IPS-11a (cell line): ENCODE results near the gene NEUROD4.
A peak's percentile ranks its signal among the peaks of the same experiment; 100 is the strongest.
"Not testable (repeated sequence)": the region's sequence is repeated elsewhere in the genome, so short reads cannot be mapped to it uniquely, and the experiment has no call there.

ENCODE experiments used
- H3K4me3 ChIP-seq: one replicate; pipeline ENCODE4 v1.5.1; 2013; ENCODE audit warnings: low read depth, low read length, control low read depth

NEUROD4 gene

DNA sequence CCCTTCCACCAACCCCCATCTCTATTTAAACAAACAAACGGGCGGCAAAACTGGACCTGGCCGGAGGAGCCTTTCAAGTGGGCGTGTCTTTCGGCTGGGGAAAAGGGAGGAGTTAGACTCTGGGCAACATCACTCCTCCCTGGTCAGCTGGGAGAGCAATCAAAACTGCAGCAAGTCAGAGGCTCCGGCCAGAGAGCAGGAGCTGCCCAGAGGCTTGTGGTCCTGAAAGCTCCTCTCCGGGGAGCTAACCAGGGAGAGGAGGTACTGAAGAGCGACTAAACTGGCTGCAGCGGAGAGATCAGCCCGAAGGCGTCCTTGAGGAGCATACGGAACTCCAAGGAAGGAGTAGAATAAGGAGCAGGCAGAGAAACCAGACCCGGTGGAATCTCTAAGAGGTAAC is at the start of gene NEUROD4:
TSS of gene NEUROD4 (plus strand) at position 191 of the 400 bp plus-strand sequence. CDS start 6,466 bp downstream, outside the sequence.
- peak within 1 kb of the TSS; percentile 22 for H3K4me3 ChIP-seq

- no peak overlapping the region for H3K4me3 ChIP-seq
These were observed 49.0 kb upstream of the NEUROD4 start for GRCh38 chr12:54970741-54971140.

GRCh38 chr12:54973556-54973955 is 46.2 kb upstream of the NEUROD4 start:
- no peak overlapping the region for H3K4me3 ChIP-seq

GRCh38 chr12:54974279-54974678 is 45.5 kb upstream of the NEUROD4 start:
- H3K4me3 ChIP-seq, result no peak overlapping the region

DNA sequence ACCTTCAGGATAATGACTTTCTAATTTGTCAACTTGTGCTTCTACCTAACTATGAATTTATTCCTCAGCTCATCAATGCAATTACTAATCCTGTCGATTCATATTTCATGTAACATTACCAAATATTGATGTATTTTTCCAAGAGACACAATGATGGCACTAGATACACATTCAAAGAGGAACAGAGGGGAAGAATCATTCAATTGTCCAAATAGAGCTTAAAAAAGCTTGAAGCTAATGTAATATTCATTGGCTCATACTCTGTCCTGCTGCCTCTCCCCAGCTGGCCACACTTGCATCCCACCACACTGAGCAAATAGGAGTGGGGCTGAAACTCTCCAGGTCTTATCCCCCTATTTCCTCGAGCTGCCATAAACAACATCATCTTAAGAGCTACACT is 44.5 kb upstream of the NEUROD4 start:
- H3K4me3 ChIP-seq, result no peak overlapping the region

- H3K4me3 ChIP-seq, result no peak overlapping the region
These were observed 43.9 kb upstream of the NEUROD4 start for GRCh38 chr12:54975875-54976274.

- no peak overlapping the region for H3K4me3 ChIP-seq
These were observed 42.6 kb upstream of the NEUROD4 start for GRCh38 chr12:54977155-54977554.

GRCh38 chr12:54977857-54978256 is 41.9 kb upstream of the NEUROD4 start:
- no peak overlapping the region for H3K4me3 ChIP-seq

DNA sequence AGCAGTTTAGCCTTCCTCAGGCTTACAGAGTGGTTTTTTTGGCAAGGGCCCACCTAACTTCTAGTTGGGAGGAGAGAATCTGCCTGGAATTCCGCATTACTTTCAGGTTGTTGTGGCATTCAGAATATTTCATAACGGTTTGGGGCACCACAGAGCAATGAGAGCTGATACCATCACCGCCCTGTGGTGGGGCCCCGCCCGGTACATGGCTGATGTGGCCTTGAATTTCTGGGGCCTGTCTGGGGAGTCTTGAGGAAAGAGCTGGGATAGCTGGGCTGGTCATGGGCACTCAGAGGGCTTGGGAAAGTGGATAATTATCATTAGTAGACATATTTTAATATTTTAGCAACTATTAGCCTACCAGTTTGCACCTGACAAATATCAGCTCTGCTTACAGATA is 39.4 kb upstream of the NEUROD4 start:
- H3K4me3 ChIP-seq, result no peak overlapping the region

GRCh38 chr12:54981796-54982195 is 38.0 kb upstream of the NEUROD4 start:
- no peak overlapping the region for H3K4me3 ChIP-seq

GRCh38 chr12:54983536-54984101 is 36.2 kb upstream of the NEUROD4 start:
- H3K4me3 ChIP-seq, result no peak overlapping the region

DNA sequence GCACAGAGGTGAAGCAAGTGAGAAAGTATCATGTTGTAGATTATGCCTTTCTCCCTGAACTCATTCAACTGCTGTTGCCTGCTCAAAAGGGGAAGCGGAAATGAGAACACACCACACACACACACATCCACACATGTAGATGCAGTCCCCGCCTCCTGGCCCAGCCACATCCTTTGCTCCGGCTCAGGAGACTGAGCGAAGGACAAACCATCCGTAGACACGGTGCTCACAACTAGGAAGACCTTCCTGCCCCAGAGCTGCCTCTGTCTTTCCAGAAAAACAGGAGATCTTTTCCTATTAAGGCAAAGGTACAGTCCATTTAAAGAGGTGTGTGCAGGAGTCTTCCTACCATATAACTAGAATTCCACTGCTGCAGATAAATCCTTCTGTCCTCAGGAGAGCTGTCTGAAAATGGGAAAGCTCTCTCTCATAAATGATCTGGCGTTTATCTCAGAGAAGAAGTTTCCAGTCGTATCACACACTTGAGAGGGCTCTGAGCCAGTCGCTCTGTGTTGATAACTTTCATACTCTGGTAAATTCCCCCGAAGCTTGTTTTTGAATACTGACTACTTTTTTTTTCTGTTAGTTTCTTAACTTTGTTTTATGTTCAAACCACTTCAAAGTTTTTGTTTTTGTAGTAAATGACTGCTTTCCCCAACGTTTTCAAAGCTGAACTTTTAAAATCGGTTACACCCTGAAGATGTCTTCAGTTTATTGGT is 35.0 kb upstream of the NEUROD4 start, which contains the start of gene TESPA1:
TSS of gene TESPA1 (minus strand) at position 105 of the 719 bp plus-strand sequence. CDS start 10,200 bp downstream, outside the sequence.
- no peak within 1 kb of the TSS for H3K4me3 ChIP-seq

DNA sequence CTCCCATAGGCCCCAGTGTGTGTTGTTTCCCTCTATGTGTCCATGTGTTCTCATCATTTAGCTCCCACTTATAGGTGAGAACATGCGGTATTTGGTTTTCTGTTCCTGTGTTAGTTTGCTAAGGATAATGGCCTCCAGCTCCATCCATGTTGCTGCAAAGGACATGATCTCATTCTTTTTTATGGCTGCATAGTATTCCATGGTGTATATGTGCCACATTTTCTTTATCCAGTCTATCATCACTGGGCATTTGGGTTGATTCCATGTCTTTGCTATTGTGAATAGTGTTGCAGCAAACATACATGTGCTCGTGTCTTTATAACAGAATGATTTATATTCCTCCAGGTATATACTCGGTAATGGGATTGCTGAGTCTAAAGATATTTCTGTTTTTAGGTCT is 33.0 kb upstream of the NEUROD4 start:
- not testable (repeated sequence) for H3K4me3 ChIP-seq

- no peak overlapping the region for H3K4me3 ChIP-seq
These were observed 32.1 kb upstream of the NEUROD4 start for GRCh38 chr12:54987611-54988231.

GRCh38 chr12:54988402-54989054 is 31.2 kb upstream of the NEUROD4 start:
- H3K4me3 ChIP-seq, result no peak overlapping the region

GRCh38 chr12:54989829-54990228 is 29.9 kb upstream of the NEUROD4 start:
- no peak overlapping the region for H3K4me3 ChIP-seq

DNA sequence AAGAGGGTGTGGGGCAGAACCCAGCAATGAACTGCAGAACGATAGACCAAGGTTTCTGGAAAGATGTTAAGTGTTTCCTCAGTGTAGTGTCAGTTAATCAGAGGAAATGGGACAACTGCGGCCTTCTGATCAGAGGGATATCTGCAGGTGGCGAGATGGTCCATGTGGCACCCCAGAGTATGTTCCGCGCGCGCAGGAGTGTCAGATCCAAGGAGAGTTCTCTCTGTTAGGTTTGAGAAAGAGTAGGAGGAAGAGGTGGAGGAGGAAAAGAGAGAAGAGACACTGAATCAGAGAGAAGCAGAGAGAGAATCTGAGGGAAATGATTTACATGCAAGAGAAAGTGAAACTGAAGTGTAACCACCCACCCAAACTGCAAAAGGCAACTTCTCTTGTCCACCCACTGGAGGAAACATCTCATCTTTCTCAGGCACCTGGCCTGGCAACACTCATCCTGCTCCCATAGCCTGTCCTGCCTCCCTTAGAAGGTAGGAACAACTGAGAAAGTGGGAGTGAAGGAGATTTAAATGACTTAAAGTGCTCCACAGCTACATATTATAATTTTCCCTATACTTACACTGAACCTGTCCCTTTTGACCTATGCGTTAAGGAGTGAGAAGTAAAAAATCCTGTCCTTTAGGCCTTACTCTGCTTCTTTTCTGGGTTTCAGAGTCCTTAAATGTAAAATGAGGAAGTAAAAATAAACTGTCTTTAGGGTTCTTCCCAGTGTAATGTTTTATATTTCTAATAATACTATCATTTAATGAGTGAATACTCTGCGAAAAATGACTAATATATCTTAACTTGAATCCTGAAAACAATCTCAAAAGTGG is 28.4 kb upstream of the NEUROD4 start:
- no peak overlapping the region for H3K4me3 ChIP-seq

DNA sequence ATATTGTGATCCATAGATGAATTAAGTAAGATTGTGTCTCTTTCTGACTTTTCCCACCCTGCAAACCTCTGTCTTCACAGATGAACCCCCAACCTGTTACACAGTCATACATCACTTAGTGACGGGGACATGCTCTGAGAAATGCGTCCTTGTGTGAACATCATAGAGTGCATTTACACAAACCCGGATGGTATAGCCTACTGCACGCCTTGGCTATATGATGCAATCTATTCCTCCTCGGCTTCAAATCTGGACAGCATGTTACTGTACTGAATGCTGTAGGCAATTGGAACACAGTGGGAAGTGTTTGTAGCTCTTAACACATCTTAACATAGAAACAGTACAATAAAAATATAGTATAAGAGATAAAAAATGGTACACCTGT is 27.8 kb upstream of the NEUROD4 start:
- no peak overlapping the region for H3K4me3 ChIP-seq

GRCh38 chr12:54993181-54993835 is 26.5 kb upstream of the NEUROD4 start:
- H3K4me3 ChIP-seq, result no peak overlapping the region

DNA sequence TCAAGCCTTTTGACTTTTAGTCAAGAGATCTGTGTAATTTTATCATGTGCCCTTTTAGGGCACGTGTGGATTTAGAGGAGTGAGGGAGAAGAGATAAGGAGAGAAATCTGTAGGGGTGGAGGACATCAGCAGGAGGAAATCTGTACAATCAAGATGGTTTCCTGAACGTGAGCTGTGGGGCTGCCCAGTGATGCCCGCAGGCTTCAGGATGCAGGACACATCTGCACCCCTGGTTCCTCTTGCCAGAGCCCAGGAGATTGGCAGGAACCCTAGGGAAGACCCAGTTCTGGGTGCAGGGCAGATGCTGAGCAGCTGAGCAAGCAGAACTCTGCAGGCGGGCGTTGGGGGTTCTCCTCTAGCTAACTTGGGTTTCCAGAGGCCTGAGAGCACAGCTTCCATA is 23.6 kb upstream of the NEUROD4 start:
- H3K4me3 ChIP-seq, result no peak overlapping the region
